CD4-positive, CD25-positive, alpha-beta regulatory T cell (primary cell): ENCODE measurements around the gene IL1RAPL1. TPM values are rescaled to one million over a fixed set of nuclear protein-coding genes. Genes with fewer than 3 reads are reported as not detected.
"Not testable (repeated sequence)": the region's sequence is repeated elsewhere in the genome, so short reads cannot be mapped to it uniquely, and the experiment has no call there.

ENCODE experiments used
- ATAC-seq, 2 donors: fragments of 150-1000 bp; cut with Tn5 transposase; one replicate each; pipeline ENCODE4 v1.10.0; 2021; ENCODE audit warnings: low read depth in 2 of 2, moderate number of reproducible peaks in 2 of 2, moderate library complexity in 1 of 2
- DNase-seq, 3 donors: peaks; one replicate each; pipeline versions ENCODE4 v3.0.0 to v3.0.0-alpha.2; 2012 to 2022; ENCODE audit warnings: mixed read lengths in 1 of 3
- H3K27ac ChIP-seq: one replicate; pipeline ENCODE4 v1.7.0; 2013; ENCODE audit warnings: mild to moderate bottlenecking, low read length; ENCODE audit not compliant: insufficient read depth, poor library complexity, severe bottlenecking
- H3K27me3 ChIP-seq: one replicate; pipeline ENCODE4 v1.7.0; 2013; ENCODE audit warnings: low read length; ENCODE audit not compliant: control insufficient read depth, insufficient read depth
- H3K36me3 ChIP-seq: one replicate; pipeline ENCODE4 v1.7.0; 2013; ENCODE audit warnings: mild to moderate bottlenecking, low read length, moderate library complexity; ENCODE audit not compliant: control insufficient read depth, insufficient read depth
- H3K4me1 ChIP-seq: 2 replicates; pipeline ENCODE4 v1.7.0; 2013; ENCODE audit warnings: mild to moderate bottlenecking, low read length; ENCODE audit not compliant: insufficient read depth, control insufficient read depth, poor library complexity, severe bottlenecking
- H3K4me3 ChIP-seq: one replicate; pipeline ENCODE4 v1.7.0; 2013; ENCODE audit warnings: low read depth, mild to moderate bottlenecking, low read length, moderate library complexity
- H3K9me3 ChIP-seq, 2 experiments: 1 replicate in 1 of 2; 2 replicates in 1 of 2; pipeline ENCODE4 v1.7.0; 2013; ENCODE audit warnings: low read length in 2 of 2, mild to moderate bottlenecking in 1 of 2, moderate library complexity in 1 of 2; ENCODE audit not compliant: control insufficient read depth in 2 of 2
- H3K27ac Mint-ChIP-seq, 3 donors: one replicate each; pipeline ENCODE4 v1.8.0; 2020 to 2022; ENCODE audit warnings: mild to moderate bottlenecking in 3 of 3, mixed read lengths in 3 of 3, moderate library complexity in 2 of 3
- H3K27me3 Mint-ChIP-seq: one replicate; pipeline ENCODE4 v1.8.0; 2022; ENCODE audit warnings: mild to moderate bottlenecking, mixed read lengths
- H3K36me3 Mint-ChIP-seq: one replicate; pipeline ENCODE4 v1.8.0; 2020; ENCODE audit warnings: mixed read lengths
- H3K4me1 Mint-ChIP-seq, 4 donors: one replicate each; pipeline ENCODE4 v1.8.0; 2020 to 2022; ENCODE audit warnings: mixed read lengths in 4 of 4, mild to moderate bottlenecking in 1 of 4
- H3K4me3 Mint-ChIP-seq, 4 donors: one replicate each; pipeline ENCODE4 v1.8.0; 2020 to 2022; ENCODE audit warnings: mild to moderate bottlenecking in 4 of 4, mixed read lengths in 4 of 4, moderate library complexity in 3 of 4
- H3K9me3 Mint-ChIP-seq, 7 donors: one replicate each; pipeline ENCODE4 v1.8.0; 2020 to 2022; ENCODE audit warnings: mixed read lengths in 7 of 7, mild to moderate bottlenecking in 3 of 7, moderate library complexity in 2 of 7
- polyA plus RNA-seq, 4 donors: library from polyadenylated mRNA; unstranded; fragments of 300-500 nt; fragmentation: Illumina TruSeq; gene quantifications; one replicate each; pipeline ENCODE4 v1.2.3, GENCODE V29; 2021
- total RNA-seq: library from RNA; stranded (reverse); gene quantifications from one replicate; pipeline ENCODE4 v1.2.3, GENCODE V29; 2022

IL1RAPL1 gene
- total and polyA plus RNA-seq, 5 donors from 2014 or later, result not detected

DNA sequence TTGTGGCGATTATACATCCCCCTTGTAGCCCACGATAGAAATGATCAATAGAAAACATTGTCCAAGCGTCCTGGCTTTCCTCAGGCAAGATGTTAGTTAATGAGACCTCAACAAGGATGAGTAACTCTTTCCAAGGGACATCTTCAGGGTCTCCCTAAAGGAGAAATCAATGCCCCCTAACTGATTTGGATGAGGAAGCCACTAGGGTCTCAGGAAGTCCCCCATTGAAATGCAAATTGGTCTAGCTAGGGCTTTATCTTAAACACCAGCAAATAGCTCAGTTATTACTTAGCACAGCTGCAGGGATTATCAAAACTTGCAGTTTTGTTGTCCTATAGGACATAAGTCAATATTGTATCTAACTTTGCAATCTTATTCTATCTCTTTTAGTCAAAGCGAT lies 721.5 kb downstream of the IL1RAPL1 start:
- DNase-seq (no peak), ATAC-seq (no peak)
- H3K27me3 Mint-ChIP-seq, result no peaks in the 10 kb centered on the region
- no peaks in the 10 kb centered on the region for H3K36me3 ChIP-seq
- no peaks in the 10 kb centered on the region for H3K27me3 ChIP-seq
- H3K4me1 Mint-ChIP-seq, result no peaks in the 10 kb centered on the region
- peaks cover 0 to 7% (median 2%) of the 10 kb centered on the region in 7 donors for H3K9me3 Mint-ChIP-seq
- no peak overlapping the region for H3K27ac Mint-ChIP-seq
- no peak overlapping the region for H3K27ac ChIP-seq
- no peak overlapping the region for H3K4me3 ChIP-seq
- H3K9me3 ChIP-seq, result peaks cover 0 to 2% of the 10 kb centered on the region in 2 experiments
- no peaks in the 10 kb centered on the region for H3K4me1 ChIP-seq
- H3K4me3 Mint-ChIP-seq, result no peak overlapping the region
- no peaks in the 10 kb centered on the region for H3K36me3 Mint-ChIP-seq

DNA sequence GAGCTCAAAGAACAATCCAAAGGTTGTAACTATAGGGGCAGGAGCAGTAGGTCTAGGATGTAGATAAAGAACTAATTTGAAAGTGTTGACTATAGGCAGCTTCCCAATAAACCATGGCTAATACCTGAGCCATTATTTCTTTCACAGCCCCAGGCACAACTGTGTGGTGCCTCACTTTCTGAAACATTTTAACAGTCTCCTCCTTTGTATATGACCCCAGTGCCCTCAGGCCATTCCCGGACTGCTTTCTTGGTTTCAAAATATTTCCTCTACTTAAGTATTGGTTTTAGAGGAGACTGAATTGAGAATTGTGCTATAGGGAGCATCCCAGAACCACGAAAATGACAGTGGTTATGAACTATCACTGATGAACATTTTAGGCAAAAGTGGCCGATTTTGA lies 728.7 kb downstream of the IL1RAPL1 start:
- DNase-seq, result no peak
- no peak overlapping the region for H3K4me3 Mint-ChIP-seq

DNA sequence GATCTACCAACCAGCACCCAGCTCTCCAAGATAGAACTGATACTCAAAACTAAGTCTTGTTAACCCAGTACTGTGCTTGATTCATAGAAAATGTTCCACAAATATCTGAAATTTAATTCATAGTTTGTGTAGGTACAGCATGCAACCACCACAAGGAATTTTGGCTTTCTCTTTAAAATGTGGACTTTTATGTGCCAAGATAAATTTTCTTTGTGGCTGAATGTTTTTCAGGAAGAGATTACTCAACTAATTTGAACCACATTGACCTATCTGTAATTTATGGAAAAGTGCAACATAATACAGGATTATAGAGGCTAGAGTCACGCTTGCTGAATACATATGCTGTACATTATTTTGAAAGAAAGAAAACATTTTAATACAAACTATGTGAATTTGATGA lies 730.8 kb downstream of the IL1RAPL1 start:
- H3K9me3 ChIP-seq, result peaks cover 0 to 1% of the 10 kb centered on the region in 2 experiments
- Mint-ChIP-seq H3K4me3 (no peak overlapping the region), H3K27ac (no peak overlapping the region), H3K9me3 (peaks cover 0 to 6% (median 3%) of the 10 kb centered on the region in 7 donors), H3K36me3 (no peaks in the 10 kb centered on the region), H3K27me3 (no peaks in the 10 kb centered on the region), H3K4me1 (no peaks in the 10 kb centered on the region)
- no peak overlapping the region for H3K4me3 ChIP-seq
- no peaks in the 10 kb centered on the region for H3K4me1 ChIP-seq
- no peak for DNase-seq
- no peaks in the 10 kb centered on the region for H3K36me3 ChIP-seq
- H3K27ac ChIP-seq, result no peak overlapping the region
- no peak for ATAC-seq
- no peaks in the 10 kb centered on the region for H3K27me3 ChIP-seq

More for the DNA sequence above, 728.7 kb downstream of the IL1RAPL1 start:
- Histone ChIP-seq H3K4me3 (no peak overlapping the region), H3K36me3 (no peaks in the 10 kb centered on the region), H3K27ac (no peak overlapping the region), H3K27me3 (no peaks in the 10 kb centered on the region), H3K4me1 (no peaks in the 10 kb centered on the region), H3K9me3 (no peaks in the 10 kb centered on the region)
- no peaks in the 10 kb centered on the region for H3K36me3 Mint-ChIP-seq
- peaks cover 0 to 10% (median 3%) of the 10 kb centered on the region in 7 donors for H3K9me3 Mint-ChIP-seq
- H3K4me1 Mint-ChIP-seq, result no peaks in the 10 kb centered on the region
- H3K27ac Mint-ChIP-seq, result no peak overlapping the region
- no peaks in the 10 kb centered on the region for H3K27me3 Mint-ChIP-seq
- no peak for ATAC-seq

DNA sequence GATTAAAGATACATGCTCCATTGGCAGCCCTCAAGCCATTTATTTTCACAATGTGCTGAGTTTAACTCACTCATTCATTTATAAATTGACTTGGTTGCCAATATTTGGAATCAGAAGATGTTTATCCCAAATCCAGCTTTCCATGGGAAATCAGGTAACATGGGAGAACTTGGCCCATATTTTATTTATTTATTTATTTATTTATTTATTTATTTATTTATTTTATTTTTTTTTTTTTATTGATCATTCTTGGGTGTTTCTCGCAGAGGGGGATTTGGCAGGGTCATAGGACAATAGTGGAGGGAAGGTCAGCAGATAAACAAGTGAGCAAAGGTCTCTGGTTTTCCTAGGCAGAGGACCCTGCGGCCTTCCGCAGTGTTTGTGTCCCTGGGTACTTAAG lies 745.2 kb downstream of the IL1RAPL1 start:
- not testable (repeated sequence) for H3K27me3 Mint-ChIP-seq, H3K4me1 Mint-ChIP-seq, DNase-seq, H3K9me3 ChIP-seq, H3K27ac ChIP-seq, H3K36me3 ChIP-seq, ATAC-seq, H3K9me3 Mint-ChIP-seq, H3K4me3 ChIP-seq, H3K27ac Mint-ChIP-seq, H3K27me3 ChIP-seq, H3K4me3 Mint-ChIP-seq, H3K36me3 Mint-ChIP-seq, H3K4me1 ChIP-seq

GRCh38 chrX:29333091-29333490 lies 745.8 kb downstream of the IL1RAPL1 start:
- H3K36me3 Mint-ChIP-seq, H3K36me3 ChIP-seq, ATAC-seq, H3K4me1 Mint-ChIP-seq, H3K27ac Mint-ChIP-seq, DNase-seq, H3K4me1 ChIP-seq, H3K27me3 ChIP-seq, H3K27me3 Mint-ChIP-seq, H3K27ac ChIP-seq, H3K9me3 ChIP-seq, H3K4me3 Mint-ChIP-seq, H3K9me3 Mint-ChIP-seq, H3K4me3 ChIP-seq: not testable (repeated sequence)

DNA sequence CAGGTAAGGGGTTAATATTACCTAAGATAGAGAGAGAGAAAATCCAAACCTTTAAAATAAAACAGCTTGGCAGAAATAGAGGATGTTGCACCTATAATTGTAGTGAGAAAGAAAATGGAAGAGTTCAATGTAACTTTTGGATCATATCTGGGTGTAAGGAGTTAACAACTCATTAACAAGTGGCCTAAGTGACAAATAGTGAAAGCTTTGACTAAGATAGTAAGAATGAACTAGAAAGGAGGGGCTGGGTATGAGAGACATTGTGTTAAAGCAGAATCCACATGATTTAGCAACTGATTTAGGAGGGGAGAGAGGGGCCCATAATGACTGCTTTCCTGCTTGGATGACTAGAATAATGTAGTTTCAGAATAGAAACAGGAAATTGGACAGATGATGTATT lies 761.0 kb downstream of the IL1RAPL1 start:
- H3K27ac Mint-ChIP-seq, result no peak overlapping the region
- ATAC-seq (no peak), DNase-seq (no peak)
- no peaks in the 10 kb centered on the region for H3K4me1 Mint-ChIP-seq
- H3K27me3 Mint-ChIP-seq, result no peaks in the 10 kb centered on the region
- H3K9me3 ChIP-seq, result no peaks in the 10 kb centered on the region
- no peaks in the 10 kb centered on the region for H3K36me3 Mint-ChIP-seq
- no peak overlapping the region for H3K4me3 Mint-ChIP-seq
- H3K27me3 ChIP-seq, result no peaks in the 10 kb centered on the region
- H3K27ac ChIP-seq, result no peak overlapping the region
- H3K36me3 ChIP-seq, result no peaks in the 10 kb centered on the region
- no peak overlapping the region for H3K4me3 ChIP-seq
- peaks cover 0 to 6% (median 1%) of the 10 kb centered on the region in 7 donors for H3K9me3 Mint-ChIP-seq
- H3K4me1 ChIP-seq, result no peaks in the 10 kb centered on the region

GRCh38 chrX:29359276-29359675 lies 772.0 kb downstream of the IL1RAPL1 start:
- H3K4me1 Mint-ChIP-seq, result no peaks in the 10 kb centered on the region
- ATAC-seq (no peak), DNase-seq (no peak)
- no peak overlapping the region for H3K4me3 ChIP-seq
- peaks cover 0 to 2% of the 10 kb centered on the region in 2 experiments for H3K9me3 ChIP-seq
- no peak overlapping the region for H3K27ac Mint-ChIP-seq
- H3K4me3 Mint-ChIP-seq, result no peak overlapping the region
- H3K36me3 ChIP-seq, result no peaks in the 10 kb centered on the region
- H3K27me3 ChIP-seq, result no peaks in the 10 kb centered on the region
- H3K27ac ChIP-seq, result no peak overlapping the region
- H3K36me3 Mint-ChIP-seq, result no peaks in the 10 kb centered on the region
- H3K27me3 Mint-ChIP-seq, result no peaks in the 10 kb centered on the region
- H3K9me3 Mint-ChIP-seq, result peaks cover 0 to 15% (median 3%) of the 10 kb centered on the region in 7 donors
- H3K4me1 ChIP-seq, result no peaks in the 10 kb centered on the region

DNA sequence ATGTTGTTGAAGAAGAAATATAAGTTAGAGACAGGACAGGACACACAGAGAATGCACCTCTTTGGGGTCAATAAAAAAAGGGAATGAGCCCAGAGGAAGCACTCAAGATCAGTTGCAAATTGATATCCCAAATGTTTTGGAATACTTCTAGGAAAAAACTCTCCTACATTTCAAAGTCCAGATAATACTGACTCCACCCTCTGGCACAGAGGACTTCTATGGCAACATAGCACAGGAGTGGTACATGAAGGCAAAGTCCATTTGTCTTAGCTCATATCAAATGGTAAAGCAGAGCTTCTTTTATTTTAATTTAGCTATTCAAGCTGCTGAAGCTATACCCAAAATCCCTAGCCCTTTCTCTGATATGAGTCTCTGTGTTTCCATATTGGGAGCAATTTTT lies 787.5 kb downstream of the IL1RAPL1 start:
- H3K36me3 ChIP-seq, H3K4me1 Mint-ChIP-seq, DNase-seq, H3K36me3 Mint-ChIP-seq, H3K27me3 ChIP-seq, H3K27ac ChIP-seq, H3K4me3 Mint-ChIP-seq, ATAC-seq, H3K27ac Mint-ChIP-seq, H3K9me3 ChIP-seq, H3K4me3 ChIP-seq, H3K27me3 Mint-ChIP-seq, H3K4me1 ChIP-seq: not testable (repeated sequence)
- H3K9me3 Mint-ChIP-seq, result peaks cover 0 to 13% (median 8%) of the 10 kb centered on the region in 7 donors
